Activated CD4-positive, CD25-positive, alpha-beta regulatory T cell treated with anti-CD3 and anti-CD28 coated beads, Interleukin-2, amount 50 U/mL, for 16 hours (primary cell): ENCODE measurements around the gene MAGEB1.

Source experiments
- DNase-seq: peaks from one replicate; pipeline ENCODE4 v3.0.0-alpha.2; 2020; ENCODE audit warnings: low read depth, low spot score

MAGEB1 gene

DNA sequence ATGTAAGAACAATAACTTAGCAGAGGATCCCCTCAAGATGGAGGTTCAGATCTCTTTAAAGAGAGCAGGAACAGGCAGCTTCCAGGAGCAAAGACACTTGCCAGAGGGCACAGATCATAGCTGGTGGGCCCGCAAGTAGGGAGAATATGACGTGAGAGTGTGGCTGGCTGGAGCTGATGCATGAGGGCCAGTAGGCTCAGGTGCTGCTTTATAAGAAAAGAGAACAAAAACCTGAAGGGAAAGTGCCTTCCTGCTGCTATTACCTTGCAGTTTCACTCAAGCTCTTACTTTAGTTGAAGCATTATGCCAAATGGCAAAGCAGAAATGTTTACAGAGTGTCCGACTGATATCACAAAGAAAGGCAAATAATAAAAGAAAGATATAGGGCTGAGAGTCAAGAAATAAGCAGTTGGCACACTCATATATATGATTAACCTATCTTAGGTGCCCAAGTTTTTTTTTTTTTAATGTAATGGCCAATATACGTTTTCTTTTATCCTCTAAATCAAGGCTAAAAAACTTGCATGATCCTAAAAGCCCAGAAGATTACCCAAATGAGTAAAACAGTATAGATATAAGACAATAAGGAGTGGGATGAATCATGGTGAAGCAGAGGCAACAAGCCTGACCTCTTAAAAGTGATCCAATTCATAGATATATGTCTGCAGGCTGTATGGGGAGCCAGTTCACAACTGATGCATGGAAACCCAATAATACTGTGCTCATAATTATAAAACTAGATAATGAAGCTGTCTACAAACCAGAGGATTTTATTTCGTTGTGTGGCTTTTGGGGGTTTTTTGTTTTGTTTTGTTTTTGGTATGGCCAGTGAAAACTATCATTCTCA, 49.7 kb downstream of the MAGEB1 start:
- no peak for DNase-seq

DNA sequence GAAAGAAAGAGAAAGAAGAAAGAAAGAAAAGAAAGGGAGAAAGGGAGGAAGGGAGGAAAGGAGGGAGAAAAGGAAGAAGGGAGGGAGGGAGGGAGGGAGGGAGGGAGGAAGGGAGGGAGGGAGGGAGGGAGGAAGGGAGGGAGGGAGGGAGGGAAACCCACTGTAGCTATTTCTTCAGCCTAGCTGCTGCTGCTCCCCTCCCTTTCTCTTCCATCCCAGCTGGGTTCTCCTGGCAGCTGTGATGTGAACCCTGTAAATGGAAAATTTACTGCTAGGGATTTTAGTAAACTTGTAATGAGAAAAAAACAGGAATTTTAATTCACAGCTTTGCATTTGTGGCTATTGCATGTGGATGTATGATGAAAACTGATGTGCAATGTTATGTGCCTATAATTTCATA, 54.3 kb downstream of the MAGEB1 start:
- DNase-seq, result no peak
